ENCODE data around the gene MRPS35. TPM values are rescaled to one million over a fixed set of nuclear protein-coding genes. Genes with fewer than 3 reads are reported as not detected.

The MRPS35 gene
- total and polyA plus RNA-seq, 2 experiments from 2014 or later = 58.1 to 58.7 TPM

DNA sequence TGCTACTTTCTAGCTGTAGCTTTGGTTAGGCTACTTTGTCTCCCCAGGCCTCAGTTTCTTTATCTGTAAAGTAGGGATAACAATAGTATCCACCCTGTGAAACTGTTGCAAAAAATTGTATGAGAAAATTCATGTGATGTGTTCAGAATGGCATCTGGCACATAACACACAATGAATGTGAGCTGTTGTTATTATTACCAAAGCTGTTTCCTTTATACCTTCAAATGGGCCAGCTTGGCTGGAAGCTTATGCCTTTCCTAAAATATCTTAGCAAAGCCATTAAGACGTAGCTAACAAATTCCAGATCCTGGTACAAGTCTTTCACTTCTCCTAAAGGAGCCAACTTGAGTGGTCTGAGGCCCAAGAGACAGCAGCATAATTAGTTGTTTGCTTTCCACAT lies 94.6 kb downstream of the MRPS35 start (continued):
- TF ChIP-seq, protein P1, sequence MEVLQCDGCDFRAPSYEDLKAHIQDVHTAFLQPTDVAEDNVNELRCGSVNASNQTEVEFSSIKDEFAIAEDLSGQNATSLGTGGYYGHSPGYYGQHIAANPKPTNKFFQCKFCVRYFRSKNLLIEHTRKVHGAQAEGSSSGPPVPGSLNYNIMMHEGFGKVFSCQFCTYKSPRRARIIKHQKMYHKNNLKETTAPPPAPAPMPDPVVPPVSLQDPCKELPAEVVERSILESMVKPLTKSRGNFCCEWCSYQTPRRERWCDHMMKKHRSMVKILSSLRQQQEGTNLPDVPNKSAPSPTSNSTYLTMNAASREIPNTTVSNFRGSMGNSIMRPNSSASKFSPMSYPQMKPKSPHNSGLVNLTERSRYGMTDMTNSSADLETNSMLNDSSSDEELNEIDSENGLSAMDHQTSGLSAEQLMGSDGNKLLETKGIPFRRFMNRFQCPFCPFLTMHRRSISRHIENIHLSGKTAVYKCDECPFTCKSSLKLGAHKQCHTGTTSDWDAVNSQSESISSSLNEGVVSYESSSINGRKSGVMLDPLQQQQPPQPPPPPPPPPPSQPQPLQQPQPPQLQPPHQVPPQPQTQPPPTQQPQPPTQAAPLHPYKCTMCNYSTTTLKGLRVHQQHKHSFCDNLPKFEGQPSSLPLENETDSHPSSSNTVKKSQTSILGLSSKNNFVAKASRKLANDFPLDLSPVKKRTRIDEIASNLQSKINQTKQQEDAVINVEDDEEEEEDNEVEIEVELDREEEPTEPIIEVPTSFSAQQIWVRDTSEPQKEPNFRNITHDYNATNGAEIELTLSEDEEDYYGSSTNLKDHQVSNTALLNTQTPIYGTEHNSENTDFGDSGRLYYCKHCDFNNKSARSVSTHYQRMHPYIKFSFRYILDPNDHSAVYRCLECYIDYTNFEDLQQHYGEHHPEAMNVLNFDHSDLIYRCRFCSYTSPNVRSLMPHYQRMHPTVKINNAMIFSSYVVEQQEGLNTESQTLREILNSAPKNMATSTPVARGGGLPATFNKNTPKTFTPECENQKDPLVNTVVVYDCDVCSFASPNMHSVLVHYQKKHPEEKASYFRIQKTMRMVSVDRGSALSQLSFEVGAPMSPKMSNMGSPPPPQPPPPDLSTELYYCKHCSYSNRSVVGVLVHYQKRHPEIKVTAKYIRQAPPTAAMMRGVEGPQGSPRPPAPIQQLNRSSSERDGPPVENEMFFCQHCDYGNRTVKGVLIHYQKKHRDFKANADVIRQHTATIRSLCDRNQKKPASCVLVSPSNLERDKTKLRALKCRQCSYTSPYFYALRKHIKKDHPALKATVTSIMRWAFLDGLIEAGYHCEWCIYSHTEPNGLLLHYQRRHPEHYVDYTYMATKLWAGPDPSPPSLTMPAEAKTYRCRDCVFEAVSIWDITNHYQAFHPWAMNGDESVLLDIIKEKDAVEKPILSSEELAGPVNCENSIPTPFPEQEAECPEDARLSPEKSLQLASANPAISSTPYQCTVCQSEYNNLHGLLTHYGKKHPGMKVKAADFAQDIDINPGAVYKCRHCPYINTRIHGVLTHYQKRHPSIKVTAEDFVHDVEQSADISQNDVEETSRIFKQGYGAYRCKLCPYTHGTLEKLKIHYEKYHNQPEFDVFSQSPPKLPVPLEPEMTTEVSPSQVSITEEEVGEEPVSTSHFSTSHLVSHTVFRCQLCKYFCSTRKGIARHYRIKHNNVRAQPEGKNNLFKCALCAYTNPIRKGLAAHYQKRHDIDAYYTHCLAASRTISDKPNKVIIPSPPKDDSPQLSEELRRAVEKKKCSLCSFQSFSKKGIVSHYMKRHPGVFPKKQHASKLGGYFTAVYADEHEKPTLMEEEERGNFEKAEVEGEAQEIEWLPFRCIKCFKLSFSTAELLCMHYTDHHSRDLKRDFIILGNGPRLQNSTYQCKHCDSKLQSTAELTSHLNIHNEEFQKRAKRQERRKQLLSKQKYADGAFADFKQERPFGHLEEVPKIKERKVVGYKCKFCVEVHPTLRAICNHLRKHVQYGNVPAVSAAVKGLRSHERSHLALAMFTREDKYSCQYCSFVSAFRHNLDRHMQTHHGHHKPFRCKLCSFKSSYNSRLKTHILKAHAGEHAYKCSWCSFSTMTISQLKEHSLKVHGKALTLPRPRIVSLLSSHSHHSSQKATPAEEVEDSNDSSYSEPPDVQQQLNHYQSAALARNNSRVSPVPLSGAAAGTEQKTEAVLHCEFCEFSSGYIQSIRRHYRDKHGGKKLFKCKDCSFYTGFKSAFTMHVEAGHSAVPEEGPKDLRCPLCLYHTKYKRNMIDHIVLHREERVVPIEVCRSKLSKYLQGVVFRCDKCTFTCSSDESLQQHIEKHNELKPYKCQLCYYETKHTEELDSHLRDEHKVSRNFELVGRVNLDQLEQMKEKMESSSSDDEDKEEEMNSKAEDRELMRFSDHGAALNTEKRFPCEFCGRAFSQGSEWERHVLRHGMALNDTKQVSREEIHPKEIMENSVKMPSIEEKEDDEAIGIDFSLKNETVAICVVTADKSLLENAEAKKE (CRISPR knock-in tag; IDR thresholded peaks at IDR 0.05) = no peak

Small RNA genes lying within 50 kb of the gene (small RNA-seq; reads per million reads assigned to genes)
- gene RF00019 (ENCODE audit: low replicate concordance) = not detected

Other genes starting within 250 kb of the MRPS35 start
- 27.0 and 33.2 TPM in 2 replicates for gene PPFIBP1, start 186.6 kb upstream of the MRPS35 start, total RNA-seq (2014; rRNA removed; shearing (Covaris generic))
- 38.9 and 41.9 TPM in 2 replicates for gene PPFIBP1, start 186.6 kb upstream of the MRPS35 start, polyA plus RNA-seq (2016; fragmentation: Nextera tagmentation; extraction: Ambion mirVana)
- gene REP15, start 14.4 kb upstream of the MRPS35 start, total RNA-seq (2014; rRNA removed; shearing (Covaris generic)) = 0.38 and 0.66 TPM in 2 replicates
- 0.89 and 1.0 TPM in 2 replicates for gene REP15, start 14.4 kb upstream of the MRPS35 start, polyA plus RNA-seq (2016; fragmentation: Nextera tagmentation; extraction: Ambion mirVana)
- gene KLHL42, start 69.4 kb downstream of the MRPS35 start, total RNA-seq (2014; rRNA removed; shearing (Covaris generic)) = 25.8 and 33.2 TPM in 2 replicates
- gene KLHL42, start 69.4 kb downstream of the MRPS35 start, polyA plus RNA-seq (2016; fragmentation: Nextera tagmentation; extraction: Ambion mirVana) = 7.6 and 8.0 TPM in 2 replicates
- not detected in 2 replicates for gene MANSC4, start 69.4 kb downstream of the MRPS35 start, total RNA-seq (2014; rRNA removed; shearing (Covaris generic))
- gene MANSC4, start 69.4 kb downstream of the MRPS35 start, polyA plus RNA-seq (2016; fragmentation: Nextera tagmentation; extraction: Ambion mirVana) = not detected in 2 replicates